ENCODE results near the gene CILP2. TPM values are rescaled to one million over a fixed set of nuclear protein-coding genes. Genes with fewer than 3 reads are reported as not detected.

CILP2 gene
- polyA plus RNA-seq, 1 of the 3 experiments (the other 2 are of a cell fraction): 1.9 TPM

- no peaks in the 10 kb centered on the region for H3K9me2 ChIP-seq
- POLR2A ChIA-PET: no interaction called here
- CTCF ChIA-PET: interaction anchor here (1.6 to 3.0 kb wide), 2 partner anchors 30 to 52 kb away, joined by 4 to 14 read pairs; no protein-coding TSS in a partner anchor
- H3K9me3 ChIP-seq: no peaks in the 10 kb centered on the region
- no peak overlapping the region for H2AFZ ChIP-seq (ENCODE audit: low read depth)
- 80% methylated on average over 6 of the region's 6 CpGs for WGBS (ENCODE audit: low lambda C conversion rate)
- DNase-seq: no peak
- H4K20me1 ChIP-seq (ENCODE audit: insufficient read depth): no peaks in the 10 kb centered on the region
- no peaks in the 10 kb centered on the region for H3F3A ChIP-seq (replicated peaks; ENCODE audit: insufficient read depth)
- no peaks in the 10 kb centered on the region for H3K79me2 ChIP-seq (ENCODE audit: insufficient read depth)
- no peak overlapping the region for H3K4me3 ChIP-seq (ENCODE audit: low read depth in 2 of 2, low read length in 1 of 2)
- no peaks in the 10 kb centered on the region; a peak in 1 of 4 replicates for H3K4me1 ChIP-seq (ENCODE audit: control insufficient read depth in 1 of 2, insufficient read depth in 2 of 2, low read depth in 1 of 2, low read length in 1 of 2)
- no peak overlapping the region for H3K27ac ChIP-seq (ENCODE audit: low read depth in 2 of 2, low read length in 1 of 2)
- TF ChIP-seq EP300 (IDR thresholded peaks at IDR 0.05; ENCODE audit: borderline replicate concordance in 1 of 2, low read depth in 1 of 2, low read length in 1 of 2) (no peak), SMC3 (IDR thresholded peaks at IDR 0.05; ENCODE audit: low read depth, low read length) (no peak)
- H3K36me3 ChIP-seq (replicated peaks in 1 of 2; ENCODE audit: control insufficient read depth in 1 of 2, insufficient read depth in 2 of 2, low read length in 1 of 2): no peaks in the 10 kb centered on the region
- H3K27me3 ChIP-seq (ENCODE audit: insufficient read depth): no peaks in the 10 kb centered on the region
- H3K9ac ChIP-seq: no peak overlapping the region
- H3K4me2 ChIP-seq: no peak overlapping the region
These were observed 46.3 kb downstream of the CILP2 start for GRCh38 chr19:19584356-19584755.

DNA sequence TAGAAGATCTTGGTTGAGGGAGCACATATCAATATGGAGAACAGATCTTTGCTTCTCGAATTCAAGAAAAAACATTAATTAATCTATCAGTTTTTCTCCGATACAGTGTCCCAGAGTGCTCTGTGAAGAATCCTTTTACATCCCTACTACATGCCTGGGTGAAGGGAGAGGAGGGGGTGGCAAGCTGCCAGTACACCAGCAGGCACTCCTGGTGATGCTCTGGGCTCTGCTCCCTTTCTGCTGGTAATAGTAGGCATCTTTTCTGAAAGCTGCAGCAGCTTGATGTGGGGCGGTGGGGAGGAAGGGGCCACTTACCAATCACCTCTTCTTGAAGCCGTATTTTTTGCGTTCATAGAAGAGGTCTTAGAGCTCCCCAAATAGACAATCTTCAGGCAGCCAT is 49.7 kb downstream of the CILP2 start:
- Histone ChIP-seq H3F3A (replicated peaks; ENCODE audit: insufficient read depth) (peaks cover 13% of the 10 kb centered on the region), H3K27ac (ENCODE audit: low read depth in 2 of 2, low read length in 1 of 2) (no peak overlapping the region), H3K9me3 (no peaks in the 10 kb centered on the region), H4K20me1 (ENCODE audit: insufficient read depth) (no peaks in the 10 kb centered on the region), H3K9ac (no peak overlapping the region), H3K4me2 (no peak overlapping the region), H3K36me3 (replicated peaks in 1 of 2; ENCODE audit: control insufficient read depth in 1 of 2, insufficient read depth in 2 of 2, low read length in 1 of 2) (no peaks in the 10 kb centered on the region), H3K4me1 (ENCODE audit: control insufficient read depth in 1 of 2, insufficient read depth in 2 of 2, low read depth in 1 of 2, low read length in 1 of 2) (peaks cover 9 to 14% of the 10 kb centered on the region in 2 experiments; a peak in 3 of 4 replicates), H3K27me3 (ENCODE audit: insufficient read depth) (no peaks in the 10 kb centered on the region), H3K9me2 (no peaks in the 10 kb centered on the region), H3K79me2 (ENCODE audit: insufficient read depth) (no peaks in the 10 kb centered on the region), H2AFZ (ENCODE audit: low read depth) (no peak overlapping the region), H3K4me3 (ENCODE audit: low read depth in 2 of 2, low read length in 1 of 2) (no peak overlapping the region)
- WGBS (ENCODE audit: low lambda C conversion rate): 89% methylated on average over 5 of the region's 5 CpGs
- ChIA-PET POLR2A (no interaction called here), CTCF (interaction anchor here (1.3 to 1.7 kb wide), 2 partner anchors 10 to 35 kb away, joined by 3 to 5 read pairs; no protein-coding TSS in a partner anchor)
- TF ChIP-seq GABPA (IDR thresholded peaks at IDR 0.05; ENCODE audit: low read depth) (no peak), CHD2 (IDR thresholded peaks at IDR 0.05; ENCODE audit: low read length, partially characterized antibody) (no peak), SIN3A (IDR thresholded peaks at IDR 0.05; ENCODE audit: borderline replicate concordance, low read depth, low read length) (no peak), NRF1 (IDR thresholded peaks at IDR 0.05; ENCODE audit: low read depth, low read length) (no peak), GATA2 (CRISPR knock-in tag; IDR thresholded peaks at IDR 0.05) (no peak), YY1 (IDR thresholded peaks at IDR 0.05; ENCODE audit: low read depth) (no peak)
- no peak for DNase-seq

GRCh38 chr19:19588546-19588945 is 50.5 kb downstream of the CILP2 start:
- no peaks in the 10 kb centered on the region for H3K79me2 ChIP-seq (ENCODE audit: insufficient read depth)
- peaks cover 13% of the 10 kb centered on the region for H3F3A ChIP-seq (replicated peaks; ENCODE audit: insufficient read depth)
- no peaks in the 10 kb centered on the region for H3K36me3 ChIP-seq (replicated peaks in 1 of 2; ENCODE audit: control insufficient read depth in 1 of 2, insufficient read depth in 2 of 2, low read length in 1 of 2)
- POLR2A ChIA-PET: no interaction called here
- no peak for DNase-seq
- no peaks in the 10 kb centered on the region for H3K9me2 ChIP-seq
- H4K20me1 ChIP-seq (ENCODE audit: insufficient read depth): no peaks in the 10 kb centered on the region
- H3K27me3 ChIP-seq (ENCODE audit: insufficient read depth): no peaks in the 10 kb centered on the region
- peaks cover 9 to 14% of the 10 kb centered on the region in 2 experiments; a peak in 3 of 4 replicates for H3K4me1 ChIP-seq (ENCODE audit: control insufficient read depth in 1 of 2, insufficient read depth in 2 of 2, low read depth in 1 of 2, low read length in 1 of 2)
- H3K4me3 ChIP-seq (ENCODE audit: low read depth in 2 of 2, low read length in 1 of 2): no peak overlapping the region
- H2AFZ ChIP-seq (ENCODE audit: low read depth): no peak overlapping the region
- no peak overlapping the region for H3K9ac ChIP-seq
- H3K4me2 ChIP-seq: no peak overlapping the region
- no peak overlapping the region for H3K27ac ChIP-seq (ENCODE audit: low read depth in 2 of 2, low read length in 1 of 2)
- WGBS (ENCODE audit: low lambda C conversion rate): 75% methylated on average over 1 of the region's 2 CpGs
- H3K9me3 ChIP-seq: no peaks in the 10 kb centered on the region
- no peak for TF ChIP-seq MEF2A (IDR thresholded peaks at IDR 0.05; ENCODE audit: borderline replicate concordance, low read depth)
- TF ChIP-seq, protein P1, sequence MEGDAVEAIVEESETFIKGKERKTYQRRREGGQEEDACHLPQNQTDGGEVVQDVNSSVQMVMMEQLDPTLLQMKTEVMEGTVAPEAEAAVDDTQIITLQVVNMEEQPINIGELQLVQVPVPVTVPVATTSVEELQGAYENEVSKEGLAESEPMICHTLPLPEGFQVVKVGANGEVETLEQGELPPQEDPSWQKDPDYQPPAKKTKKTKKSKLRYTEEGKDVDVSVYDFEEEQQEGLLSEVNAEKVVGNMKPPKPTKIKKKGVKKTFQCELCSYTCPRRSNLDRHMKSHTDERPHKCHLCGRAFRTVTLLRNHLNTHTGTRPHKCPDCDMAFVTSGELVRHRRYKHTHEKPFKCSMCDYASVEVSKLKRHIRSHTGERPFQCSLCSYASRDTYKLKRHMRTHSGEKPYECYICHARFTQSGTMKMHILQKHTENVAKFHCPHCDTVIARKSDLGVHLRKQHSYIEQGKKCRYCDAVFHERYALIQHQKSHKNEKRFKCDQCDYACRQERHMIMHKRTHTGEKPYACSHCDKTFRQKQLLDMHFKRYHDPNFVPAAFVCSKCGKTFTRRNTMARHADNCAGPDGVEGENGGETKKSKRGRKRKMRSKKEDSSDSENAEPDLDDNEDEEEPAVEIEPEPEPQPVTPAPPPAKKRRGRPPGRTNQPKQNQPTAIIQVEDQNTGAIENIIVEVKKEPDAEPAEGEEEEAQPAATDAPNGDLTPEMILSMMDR (IDR thresholded peaks at IDR 0.05): no peak
- CTCF ChIA-PET: interaction anchor here (1.3 to 1.5 kb wide), 2 partner anchors 10 to 55 kb away, joined by 3 read pairs; partner anchors contain the start of gene GMIP
